Stimulated activated CD4-positive, alpha-beta T cell treated with anti-CD3 and anti-CD28 coated beads, Interleukin-15, amount 100 ng/mL, for 48 hours (primary cell): Measurements from ENCODE around the gene CATSPERE.
"Not testable (repeated sequence)": the region's sequence is repeated elsewhere in the genome, so short reads cannot be mapped to it uniquely, and the experiment has no call there.

ENCODE experiments used
- DNase-seq, 2 donors: peaks; one replicate each; pipeline ENCODE4 v3.0.0-alpha.2; 2020; ENCODE audit warnings: low read depth in 2 of 2

Gene CATSPERE

DNA sequence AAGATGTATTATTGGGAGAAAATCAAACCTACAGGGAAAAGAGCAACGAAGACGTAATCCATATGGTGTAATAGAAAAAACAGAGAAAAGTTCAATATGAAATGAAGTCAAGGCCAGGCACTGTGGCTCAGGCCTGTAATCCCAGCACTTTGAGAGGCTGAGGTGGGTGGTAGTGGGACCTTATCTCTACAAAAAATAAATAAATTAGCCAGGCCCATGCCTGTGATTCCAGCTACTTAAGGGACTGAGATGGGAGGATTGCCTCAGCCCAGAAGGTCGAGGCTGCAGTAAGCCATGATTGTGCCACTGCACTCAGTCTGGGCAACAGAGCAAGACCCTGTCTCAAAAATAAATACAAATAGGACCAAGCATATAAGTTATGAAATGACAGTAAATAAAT, 203.3 kb downstream of the CATSPERE start:
- no peak for DNase-seq

DNA sequence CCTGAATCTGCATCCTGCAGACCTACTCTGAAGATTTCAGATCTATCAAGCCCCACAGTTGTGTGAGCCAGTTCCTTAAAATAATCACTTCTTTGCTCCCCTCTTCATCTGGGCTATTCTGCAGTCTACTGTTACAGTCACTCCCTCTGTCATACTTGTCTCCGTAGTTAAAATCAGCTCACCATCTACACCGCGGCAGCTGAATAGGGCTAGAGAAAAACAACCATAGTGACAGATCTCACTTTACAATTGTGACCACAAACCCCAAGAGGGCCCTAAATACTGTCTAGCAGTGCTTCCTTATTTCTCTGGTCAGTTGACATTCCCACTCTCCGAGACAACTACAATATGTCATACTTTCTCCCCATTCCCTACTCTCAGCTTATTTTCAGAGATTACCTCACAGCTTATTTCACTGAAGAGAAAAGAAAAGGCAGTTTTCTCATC, 204.7 kb downstream of the CATSPERE start:
- no peak for DNase-seq

DNA sequence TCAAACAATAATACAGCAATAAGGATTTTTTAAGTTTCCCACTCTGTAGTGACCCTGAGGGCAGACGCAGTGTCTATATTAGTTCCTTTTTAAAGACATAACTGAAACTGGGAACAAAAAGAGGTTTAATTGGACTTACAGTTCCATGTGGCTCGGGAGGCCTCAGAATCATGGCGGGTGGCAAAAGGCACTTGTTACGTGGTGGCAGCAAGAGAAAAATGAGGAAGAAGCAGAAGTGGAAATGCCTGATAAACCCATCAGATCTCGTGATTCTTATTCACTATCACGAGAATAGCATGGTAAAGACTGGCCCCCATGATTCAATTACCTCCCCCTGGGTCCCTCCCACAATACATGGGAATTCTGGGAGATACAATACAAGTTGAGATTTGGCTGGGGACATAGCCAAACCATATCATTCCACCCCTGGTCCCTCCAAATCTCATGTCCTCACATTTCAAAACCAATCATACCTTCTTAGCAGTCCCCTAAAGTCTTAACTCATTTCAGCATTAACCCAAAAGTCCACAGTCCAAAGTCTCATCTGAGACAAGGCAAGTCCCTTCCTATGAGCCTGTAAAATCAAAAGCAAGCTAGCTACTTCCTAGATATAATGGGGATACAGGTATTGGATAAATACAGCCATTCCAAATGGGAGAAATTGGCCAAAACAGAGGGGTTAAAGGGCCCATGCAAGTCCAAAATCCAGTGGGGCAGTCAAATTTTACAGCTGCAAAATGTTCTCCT, 205.8 kb downstream of the CATSPERE start:
- not testable (repeated sequence) for DNase-seq

DNA sequence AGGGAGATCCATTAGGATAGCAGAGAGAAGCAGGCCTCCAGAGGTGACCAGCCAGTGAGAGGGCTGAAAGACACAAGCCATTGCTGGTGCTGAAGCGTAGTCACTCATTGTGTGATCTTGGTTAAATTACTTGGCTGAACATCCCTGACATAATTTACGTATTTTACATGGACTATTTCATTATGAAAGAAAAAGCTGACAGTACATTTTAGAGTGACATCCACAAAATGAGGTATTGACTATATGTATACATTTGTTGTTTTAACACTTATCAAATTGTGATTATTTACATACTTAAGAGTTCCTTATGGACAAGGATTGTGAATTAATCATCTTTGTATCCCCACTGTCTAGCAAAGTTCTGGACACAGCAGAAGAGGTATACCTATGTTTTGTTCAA, 206.7 kb downstream of the CATSPERE start:
- DNase-seq: no peak

DNA sequence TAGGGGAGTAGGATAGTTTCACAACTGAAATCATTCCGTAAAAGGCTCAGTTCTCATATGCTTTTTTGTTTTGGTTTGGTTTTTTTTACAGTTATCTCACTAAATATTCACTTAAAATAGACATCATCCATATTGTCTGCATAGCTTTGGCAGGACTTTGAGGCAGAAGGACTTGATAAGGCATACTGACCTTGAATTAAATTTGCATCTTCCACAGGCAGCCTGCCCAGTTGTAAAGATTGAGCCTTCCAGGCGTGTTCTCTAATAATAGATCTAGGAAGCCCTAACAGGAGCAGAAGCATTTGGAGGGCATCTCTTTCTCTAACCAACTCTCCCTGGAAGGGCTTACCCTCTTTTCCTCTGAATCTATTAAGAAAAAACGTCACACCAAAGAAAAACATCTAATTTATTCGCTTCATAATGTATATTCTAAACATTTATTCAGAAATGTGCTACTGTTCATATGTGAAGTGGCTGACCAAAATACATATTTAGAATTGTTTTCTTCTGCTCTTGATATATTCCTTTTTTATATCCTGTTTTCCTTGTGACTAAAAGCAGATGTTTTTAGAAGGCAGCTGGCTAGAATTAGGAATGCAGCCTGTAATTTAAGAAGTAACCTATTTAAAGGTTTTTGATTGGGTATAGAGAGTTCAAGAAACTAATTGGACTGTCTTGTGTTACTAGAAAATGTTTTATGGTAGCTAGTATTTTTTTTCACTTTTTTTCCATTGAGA, 212.0 kb downstream of the CATSPERE start:
- no peak for DNase-seq

DNA sequence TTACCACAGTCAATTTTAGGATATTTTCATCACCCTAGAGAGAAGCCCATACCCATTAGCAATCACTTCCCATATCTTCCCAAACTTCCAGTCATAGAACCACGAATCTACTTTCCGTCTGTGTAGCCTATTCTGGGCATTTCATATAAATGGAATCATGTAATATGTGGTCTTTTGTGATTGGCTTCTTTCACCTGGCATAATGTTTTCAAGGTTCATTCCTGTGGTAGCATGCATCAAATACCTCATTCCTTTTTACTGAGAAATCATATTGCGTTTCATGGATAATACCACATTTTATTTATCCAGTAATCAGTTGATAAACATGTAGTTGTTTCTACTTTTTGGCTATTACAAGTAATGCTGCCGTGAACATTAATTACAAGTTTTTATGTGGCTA, 213.4 kb downstream of the CATSPERE start:
- DNase-seq: no peak

DNA sequence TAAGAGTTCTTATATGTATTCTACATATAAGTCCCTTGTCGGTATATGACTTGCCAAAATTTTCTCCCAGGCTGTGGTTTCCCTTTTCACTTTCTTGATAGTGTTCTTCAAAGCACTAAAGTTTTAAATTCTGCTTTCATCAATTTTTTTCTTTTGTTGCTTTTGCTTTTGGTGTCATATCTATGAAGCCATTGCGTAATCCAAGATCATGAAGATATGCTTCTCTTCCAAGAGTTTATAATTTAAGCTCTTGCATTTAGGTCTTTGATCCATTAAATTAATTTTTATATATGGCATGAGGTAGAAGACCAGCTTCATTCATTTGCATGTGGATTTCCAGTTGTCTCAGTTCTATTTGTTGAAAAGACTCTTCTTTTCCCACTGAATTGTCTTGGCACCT, 214.1 kb downstream of the CATSPERE start:
- no peak for DNase-seq

DNA sequence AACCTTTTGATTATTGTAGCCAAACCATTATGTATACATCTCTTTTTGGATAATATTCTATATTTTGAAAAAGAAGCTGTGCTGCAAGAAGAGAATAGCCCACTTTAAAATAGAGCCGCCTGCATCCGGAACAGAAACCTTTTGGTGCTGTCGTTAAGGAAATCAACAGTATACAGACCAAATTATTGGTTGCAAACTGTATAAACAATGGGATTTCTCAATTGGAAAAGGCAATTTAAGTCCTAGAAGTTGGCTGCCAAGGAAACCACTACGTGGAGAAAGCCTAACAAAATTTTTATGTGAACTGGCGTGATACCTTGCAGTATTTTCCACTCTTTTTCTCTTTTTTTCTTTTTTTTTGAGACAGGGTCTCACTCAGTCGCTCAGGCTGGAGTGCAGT, 217.6 kb downstream of the CATSPERE start:
- no peak for DNase-seq

DNA sequence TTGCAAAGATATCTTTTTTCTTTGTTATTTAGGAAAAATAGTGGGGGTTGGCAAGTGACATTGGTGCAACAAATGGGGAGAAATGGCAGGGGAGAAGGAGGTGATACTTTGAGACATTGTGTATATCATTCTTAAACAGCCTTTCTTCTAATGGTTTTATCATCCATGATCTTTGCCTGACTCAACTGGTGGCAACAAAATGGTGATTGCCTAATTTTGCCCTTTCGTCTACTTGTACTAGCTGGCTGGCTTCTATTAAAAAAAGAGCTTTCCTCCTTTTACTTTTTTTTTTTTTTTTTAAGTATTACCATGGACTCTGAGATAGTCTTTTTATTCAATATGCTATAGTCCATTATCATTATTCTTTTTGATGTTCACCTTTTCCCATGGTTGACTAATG, 219.6 kb downstream of the CATSPERE start:
- DNase-seq: no peak

DNA sequence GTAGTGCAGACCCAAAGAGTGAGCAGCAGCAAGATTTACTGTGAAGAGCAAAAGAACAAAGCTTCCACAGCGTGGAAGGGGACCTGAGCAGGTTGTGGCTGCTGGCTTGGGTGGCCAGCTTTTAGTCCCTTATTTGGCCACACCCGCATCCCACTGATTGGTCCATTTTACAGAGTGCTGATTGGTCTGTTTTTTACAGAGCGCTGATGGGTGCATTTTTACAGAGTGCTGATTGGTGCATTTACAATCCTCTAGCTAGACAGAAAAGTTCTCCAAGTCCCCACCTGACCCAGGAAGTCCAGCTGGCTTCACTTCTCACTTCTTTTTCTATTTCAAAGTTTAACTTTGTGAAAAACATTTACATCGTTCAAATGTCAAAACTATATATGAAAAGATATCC, 221.0 kb downstream of the CATSPERE start:
- not testable (repeated sequence) for DNase-seq
